ENCODE data around the gene NFIB. TPM values are rescaled to one million over a fixed set of nuclear protein-coding genes. Genes with fewer than 3 reads are reported as not detected.

Gene NFIB
- total RNA-seq, 2 donors from 2014 or later, result 131 to 165 TPM

GRCh38 chr9:14127656-14128055, 186.3 kb downstream of the NFIB start:
- H3K27me3 ChIP-seq (replicated peaks; ENCODE audit: insufficient read depth), result no peaks in the 10 kb centered on the region
- H3K4me3 ChIP-seq, result no peak overlapping the region
- DNase-seq (ENCODE audit: low spot score), result no peak
- H3K36me3 ChIP-seq, result no peaks in the 10 kb centered on the region
- intact Hi-C loops (cut with DNase I), result no loop called here
- TF ChIP-seq POLR2AphosphoS5 (IDR thresholded peaks at IDR 0.05), result no peak
- no peak for TF ChIP-seq CTCF (IDR thresholded peaks at IDR 0.05)
- TF ChIP-seq POLR2A (IDR thresholded peaks at IDR 0.05), result no peak
- no peaks in the 10 kb centered on the region for H3K4me1 ChIP-seq (replicated peaks)
- H3K27ac ChIP-seq, result no peak overlapping the region
- WGBS, result 91% methylated on average over 1 of the region's 1 CpG
- H3K9me3 ChIP-seq, result no peaks in the 10 kb centered on the region

- no peak overlapping the region for H3K4me3 ChIP-seq
- no peaks in the 10 kb centered on the region for H3K4me1 ChIP-seq (replicated peaks)
- no peaks in the 10 kb centered on the region for H3K36me3 ChIP-seq
- intact Hi-C loops (cut with DNase I), result no loop called here
- WGBS, result 45% methylated on average over 2 of the region's 2 CpGs
- no peak overlapping the region for H3K27ac ChIP-seq
- no peak for DNase-seq (ENCODE audit: low spot score)
- H3K9me3 ChIP-seq, result no peaks in the 10 kb centered on the region
- no peaks in the 10 kb centered on the region for H3K27me3 ChIP-seq (replicated peaks; ENCODE audit: insufficient read depth)
- TF ChIP-seq CTCF (IDR thresholded peaks at IDR 0.05) (no peak), POLR2AphosphoS5 (IDR thresholded peaks at IDR 0.05) (no peak), POLR2A (IDR thresholded peaks at IDR 0.05) (no peak)
Measured at GRCh38 chr9:14119694-14120514, 194.0 kb downstream of the NFIB start.

- intact Hi-C loops (cut with DNase I), result no loop called here
- Histone ChIP-seq H3K36me3 (peaks cover 0 to 3% of the 10 kb centered on the region in 2 donors), H3K27me3 (replicated peaks; ENCODE audit: insufficient read depth) (no peaks in the 10 kb centered on the region), H3K9me3 (no peaks in the 10 kb centered on the region), H3K4me1 (replicated peaks) (no peaks in the 10 kb centered on the region), H3K4me3 (no peak overlapping the region), H3K27ac (no peak overlapping the region)
- DNase-seq (ENCODE audit: low spot score), result no peak
- 91% methylated on average over 6 of the region's 6 CpGs for WGBS
- TF ChIP-seq CTCF (IDR thresholded peaks at IDR 0.05) (no peak), POLR2AphosphoS5 (IDR thresholded peaks at IDR 0.05) (no peak), POLR2A (IDR thresholded peaks at IDR 0.05) (no peak)
Measured at GRCh38 chr9:14112226-14112625, 201.7 kb downstream of the NFIB start.

- no peaks in the 10 kb centered on the region for H3K9me3 ChIP-seq
- no peaks in the 10 kb centered on the region for H3K27me3 ChIP-seq (replicated peaks; ENCODE audit: insufficient read depth)
- peaks cover 0 to 3% of the 10 kb centered on the region in 2 donors for H3K36me3 ChIP-seq
- no peak for DNase-seq (ENCODE audit: low spot score)
- intact Hi-C loops (cut with DNase I), result no loop called here
- H3K4me3 ChIP-seq, result no peak overlapping the region
- 97% methylated on average over 1 of the region's 1 CpG for WGBS
- TF ChIP-seq POLR2A (IDR thresholded peaks at IDR 0.05) (no peak), CTCF (IDR thresholded peaks at IDR 0.05) (no peak), POLR2AphosphoS5 (IDR thresholded peaks at IDR 0.05) (no peak)
- no peaks in the 10 kb centered on the region for H3K4me1 ChIP-seq (replicated peaks)
- no peak overlapping the region for H3K27ac ChIP-seq
Measured at GRCh38 chr9:14111696-14112095, 202.2 kb downstream of the NFIB start.

GRCh38 chr9:14107977-14108376, 206.0 kb downstream of the NFIB start:
- Histone ChIP-seq H3K36me3 (peaks cover 0 to 3% of the 10 kb centered on the region in 2 donors), H3K27me3 (replicated peaks; ENCODE audit: insufficient read depth) (no peaks in the 10 kb centered on the region), H3K4me3 (no peak overlapping the region), H3K27ac (peak overlapping the region; percentile 21 to 73), H3K4me1 (replicated peaks) (no peaks in the 10 kb centered on the region), H3K9me3 (no peaks in the 10 kb centered on the region)
- WGBS, result 88% methylated on average over 3 of the region's 3 CpGs
- DNase-seq (ENCODE audit: low spot score), result no peak
- intact Hi-C loops (cut with DNase I), result no loop called here
- TF ChIP-seq CTCF (IDR thresholded peaks at IDR 0.05) (no peak), POLR2AphosphoS5 (IDR thresholded peaks at IDR 0.05) (no peak), POLR2A (IDR thresholded peaks at IDR 0.05) (no peak)
